Cardiac muscle cell (in vitro differentiated cells and primary cell): ENCODE results near the gene CLEC20A. TPM values are rescaled to one million over a fixed set of nuclear protein-coding genes. Genes with fewer than 3 reads are reported as not detected.

Source experiments
- DNase-seq, 2 donors: peaks; one replicate each; pipeline versions ENCODE4 v3.0.0 to v3.0.0-alpha.2; 2010 to 2017; ENCODE audit warnings: low read depth in 1 of 2, low spot score in 1 of 2
- H3K27ac ChIP-seq: fragments of 200-600 bp; sonication (generic); 2 replicates; pipeline ENCODE4 v1.5.1; 2016
- H3K27me3 ChIP-seq: fragments of 200-600 bp; sonication (generic); 2 replicates; pipeline ENCODE4 v1.6.0; 2016; ENCODE audit warnings: control low read depth
- H3K36me3 ChIP-seq: fragments of 200-600 bp; sonication (generic); 2 replicates; pipeline ENCODE4 v1.5.1; 2016; ENCODE audit warnings: control low read depth
- H3K4me1 ChIP-seq: fragments of 200-600 bp; sonication (generic); 2 replicates; pipeline ENCODE4 v1.8.1; 2017; ENCODE audit warnings: low read depth, mild to moderate bottlenecking, mixed run types
- H3K4me3 ChIP-seq: fragments of 200-600 bp; sonication (generic); 2 replicates; pipeline ENCODE4 v1.5.1; 2016; ENCODE audit warnings: mild to moderate bottlenecking
- H3K9me3 ChIP-seq: fragments of 200-600 bp; sonication (generic); 2 replicates; pipeline ENCODE4 v1.5.1; 2017; ENCODE audit warnings: low read depth, mild to moderate bottlenecking, control low read depth
- polyA plus RNA-seq: library from polyadenylated mRNA; unstranded; fragments of >200 nt; fragmentation: Nextera tagmentation; extraction: Ambion mirVana; gene quantifications from 2 replicates; pipeline ENCODE4 v1.2.1, GENCODE V29; 2016
- total RNA-seq: library from RNA; depleted of rRNA; stranded (reverse); fragments of >200 nt; gene quantifications from 2 replicates; pipeline ENCODE4 v1.2.3, GENCODE V29; 2016
- TF ChIP-seq, protein P1 (sequence below): IDR thresholded peaks from 2 replicates; pipeline ENCODE4 v1.5.1; 2012; ENCODE audit warnings: low read depth, mild to moderate bottlenecking, low read length

The CLEC20A gene
- total RNA-seq (not detected in 2 replicates), polyA plus RNA-seq (not detected in 2 replicates)

DNA sequence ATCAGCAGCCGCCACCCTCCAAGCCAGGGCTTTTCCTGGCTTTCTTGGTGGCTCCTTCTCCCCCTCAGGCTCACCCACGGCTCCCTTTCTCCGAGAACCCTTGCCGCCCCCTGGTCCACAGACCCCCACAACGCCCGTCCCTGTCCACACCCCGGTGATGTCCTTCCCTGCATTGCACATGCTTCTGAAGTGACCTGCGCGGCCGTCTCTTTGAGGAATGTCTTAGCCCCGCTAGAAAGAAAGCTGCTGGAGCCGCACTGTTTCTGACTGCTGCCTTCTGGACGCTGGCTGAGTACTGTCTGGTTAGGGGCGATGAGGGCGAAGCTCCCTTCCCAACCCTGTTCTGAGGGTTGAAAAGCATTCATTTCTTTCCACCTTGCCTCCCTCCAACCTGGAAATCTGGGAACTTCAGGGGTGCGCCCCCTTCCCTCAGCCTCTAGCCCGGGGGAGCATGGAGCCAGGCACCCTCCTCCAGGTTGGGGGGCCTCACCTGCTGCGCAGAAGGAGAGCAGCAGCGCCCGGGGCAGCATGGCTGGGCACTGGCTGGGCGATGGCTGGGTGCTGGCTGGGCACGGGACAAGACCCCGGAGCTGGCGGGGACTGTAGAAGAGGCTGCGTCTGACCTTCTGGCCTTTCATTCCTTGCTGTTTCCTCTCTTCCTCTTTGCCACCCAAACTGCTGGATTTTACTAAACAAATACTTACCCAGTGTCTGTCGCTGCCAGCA is at the start of gene CLEC20A:
TSS of gene CLEC20A (minus strand) at position 555 of the 726 bp plus-strand sequence. CDS start at position 530, 25 bp downstream.
- no peak within 1 kb of the TSS for H3K27ac ChIP-seq
- no peaks in the 10 kb centered on the region for H3K27me3 ChIP-seq
- H3K4me1 ChIP-seq: no peaks in the 10 kb centered on the region
- no peaks in the 10 kb centered on the region for H3K9me3 ChIP-seq
- H3K36me3 ChIP-seq: no peaks in the 10 kb centered on the region
- H3K4me3 ChIP-seq: no peak within 1 kb of the TSS
- TF ChIP-seq, protein P1, sequence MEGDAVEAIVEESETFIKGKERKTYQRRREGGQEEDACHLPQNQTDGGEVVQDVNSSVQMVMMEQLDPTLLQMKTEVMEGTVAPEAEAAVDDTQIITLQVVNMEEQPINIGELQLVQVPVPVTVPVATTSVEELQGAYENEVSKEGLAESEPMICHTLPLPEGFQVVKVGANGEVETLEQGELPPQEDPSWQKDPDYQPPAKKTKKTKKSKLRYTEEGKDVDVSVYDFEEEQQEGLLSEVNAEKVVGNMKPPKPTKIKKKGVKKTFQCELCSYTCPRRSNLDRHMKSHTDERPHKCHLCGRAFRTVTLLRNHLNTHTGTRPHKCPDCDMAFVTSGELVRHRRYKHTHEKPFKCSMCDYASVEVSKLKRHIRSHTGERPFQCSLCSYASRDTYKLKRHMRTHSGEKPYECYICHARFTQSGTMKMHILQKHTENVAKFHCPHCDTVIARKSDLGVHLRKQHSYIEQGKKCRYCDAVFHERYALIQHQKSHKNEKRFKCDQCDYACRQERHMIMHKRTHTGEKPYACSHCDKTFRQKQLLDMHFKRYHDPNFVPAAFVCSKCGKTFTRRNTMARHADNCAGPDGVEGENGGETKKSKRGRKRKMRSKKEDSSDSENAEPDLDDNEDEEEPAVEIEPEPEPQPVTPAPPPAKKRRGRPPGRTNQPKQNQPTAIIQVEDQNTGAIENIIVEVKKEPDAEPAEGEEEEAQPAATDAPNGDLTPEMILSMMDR: no peak
- no peak for DNase-seq

- no peak overlapping the region for H3K27ac ChIP-seq
- no peak for DNase-seq
- H3K9me3 ChIP-seq: no peaks in the 10 kb centered on the region
Observed at GRCh38 chr1:178544531-178544930, 47.8 kb upstream of the CLEC20A start.

DNA sequence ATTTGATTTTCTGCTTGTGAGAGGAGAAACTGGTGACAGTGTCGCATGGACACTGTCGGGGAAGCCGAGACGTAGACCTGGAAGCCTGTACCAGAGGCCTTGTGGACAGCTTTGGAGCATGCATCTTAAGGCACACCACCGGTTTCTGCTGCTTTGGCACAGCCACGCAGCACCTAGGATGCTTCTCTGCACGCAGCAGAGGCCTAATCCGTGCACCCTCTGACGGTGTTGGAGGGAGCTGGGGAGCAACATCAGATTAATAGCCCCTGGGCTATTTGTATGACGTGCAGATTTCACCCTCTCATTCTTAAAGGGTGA is 46.5 kb upstream of the CLEC20A start:
- Histone ChIP-seq H3K27ac (peak overlapping the region; percentile 79), H3K4me1 (peaks cover 4% of the 10 kb centered on the region), H3K36me3 (no peaks in the 10 kb centered on the region), H3K27me3 (no peaks in the 10 kb centered on the region), H3K9me3 (no peaks in the 10 kb centered on the region), H3K4me3 (peak overlapping the region; percentile 87)
- no peak for DNase-seq
- TF ChIP-seq, protein P1: no peak

More at GRCh38 chr1:178544531-178544930, 47.8 kb upstream of the CLEC20A start:
- Histone ChIP-seq H3K27me3 (no peaks in the 10 kb centered on the region), H3K4me3 (no peak overlapping the region), H3K4me1 (peaks cover 4% of the 10 kb centered on the region), H3K36me3 (no peaks in the 10 kb centered on the region)
- TF ChIP-seq, protein P1: no peak

DNA sequence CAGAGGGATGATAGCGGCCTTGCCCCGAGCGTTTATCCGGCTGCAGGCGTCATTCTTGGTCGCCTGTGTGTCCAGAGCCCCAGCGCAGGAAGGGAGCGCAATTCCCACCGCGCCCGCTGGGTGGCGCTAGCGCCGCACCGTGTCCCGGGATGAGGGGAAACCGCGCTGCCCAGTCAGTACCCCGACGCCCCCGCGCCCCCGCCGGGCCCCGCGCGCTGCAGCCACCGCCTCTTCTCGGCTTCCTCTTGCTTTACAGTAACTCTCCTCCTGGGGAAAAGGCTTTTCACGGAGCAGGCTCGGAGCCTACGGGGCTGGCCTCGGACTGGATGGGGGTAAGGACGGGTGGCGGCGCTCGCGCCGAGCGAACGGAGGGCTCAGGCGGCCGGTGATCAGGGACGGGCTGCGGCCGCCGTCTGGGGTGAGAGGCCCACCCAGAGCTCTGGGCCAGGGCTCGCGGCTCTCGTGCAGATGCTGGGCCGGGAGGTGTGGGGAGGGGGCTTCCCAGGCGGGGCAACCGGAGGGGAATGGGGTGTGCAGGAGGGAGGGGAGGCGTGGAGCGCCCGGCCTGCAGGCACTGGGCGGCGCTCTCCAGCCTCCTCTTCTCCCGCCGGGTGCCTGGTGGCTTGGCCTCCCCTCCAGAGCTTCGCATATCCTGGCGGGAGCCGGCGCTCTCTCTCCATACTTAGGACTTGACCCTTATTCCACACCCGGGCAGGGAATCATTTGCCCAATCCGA is 46.0 kb upstream of the CLEC20A start:
- Histone ChIP-seq H3K36me3 (no peaks in the 10 kb centered on the region), H3K4me1 (peaks cover 4% of the 10 kb centered on the region), H3K27ac (peak overlapping the region; percentile 79), H3K9me3 (no peaks in the 10 kb centered on the region), H3K4me3 (peak overlapping the region; percentile 87), H3K27me3 (no peaks in the 10 kb centered on the region)
- DNase-seq: peak; percentile 86 to 95
- TF ChIP-seq, protein P1: peak; percentile 80

- peaks cover 4% of the 10 kb centered on the region for H3K4me1 ChIP-seq
- TF ChIP-seq, protein P1: no peak
- no peaks in the 10 kb centered on the region for H3K27me3 ChIP-seq
- H3K4me3 ChIP-seq: peak overlapping the region; percentile 87
- no peak overlapping the region for H3K27ac ChIP-seq
- H3K9me3 ChIP-seq: no peaks in the 10 kb centered on the region
- peak; percentile 34 to 69 for DNase-seq
- H3K36me3 ChIP-seq: no peaks in the 10 kb centered on the region
Observed at GRCh38 chr1:178541829-178542553, 45.2 kb upstream of the CLEC20A start.
